ENCODE measurements around the gene RNF175. TPM values are rescaled to one million over a fixed set of nuclear protein-coding genes. Genes with fewer than 3 reads are reported as not detected.

The RNF175 gene
- total RNA-seq, 3 donors from 2014 or later, result 3.6 to 5.9 TPM; not detected in 1

DNA sequence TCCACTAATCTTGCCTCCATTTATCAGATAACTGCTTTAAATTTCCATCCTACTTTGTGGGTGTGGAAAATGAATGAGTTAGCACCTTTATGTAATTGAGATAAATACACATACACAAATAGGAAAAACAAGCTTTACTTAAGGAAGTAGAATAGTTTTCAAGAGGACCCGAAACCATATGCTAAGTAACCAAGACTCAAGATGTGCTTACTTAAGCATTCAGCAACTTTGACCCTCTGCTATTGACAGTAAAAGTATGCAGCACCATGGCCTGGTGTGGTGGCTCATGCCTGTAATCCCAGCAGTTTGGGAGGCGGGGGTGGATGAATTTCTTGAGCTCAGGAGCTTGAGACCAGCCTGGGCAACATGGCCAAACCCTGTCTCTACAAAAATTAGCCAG lies 29.9 kb downstream of the RNF175 start:
- intact Hi-C loops (cut with DNase I; ENCODE audit: low total_unique reads), result no loop called here
- Histone ChIP-seq H3K27ac (no peak overlapping the region), H3K4me3 (no peak overlapping the region), H3K4me1 (no peaks in the 10 kb centered on the region), H3K27me3 (no peaks in the 10 kb centered on the region), H3K36me3 (no peaks in the 10 kb centered on the region), H3K9me3 (no peaks in the 10 kb centered on the region)
- no peak for DNase-seq (ENCODE audit: low spot score in 2 of 2)
- TF ChIP-seq POLR2AphosphoS5 (IDR thresholded peaks at IDR 0.05), result no peak
- no peak for TF ChIP-seq POLR2A (IDR thresholded peaks at IDR 0.05)
- TF ChIP-seq, protein P1, sequence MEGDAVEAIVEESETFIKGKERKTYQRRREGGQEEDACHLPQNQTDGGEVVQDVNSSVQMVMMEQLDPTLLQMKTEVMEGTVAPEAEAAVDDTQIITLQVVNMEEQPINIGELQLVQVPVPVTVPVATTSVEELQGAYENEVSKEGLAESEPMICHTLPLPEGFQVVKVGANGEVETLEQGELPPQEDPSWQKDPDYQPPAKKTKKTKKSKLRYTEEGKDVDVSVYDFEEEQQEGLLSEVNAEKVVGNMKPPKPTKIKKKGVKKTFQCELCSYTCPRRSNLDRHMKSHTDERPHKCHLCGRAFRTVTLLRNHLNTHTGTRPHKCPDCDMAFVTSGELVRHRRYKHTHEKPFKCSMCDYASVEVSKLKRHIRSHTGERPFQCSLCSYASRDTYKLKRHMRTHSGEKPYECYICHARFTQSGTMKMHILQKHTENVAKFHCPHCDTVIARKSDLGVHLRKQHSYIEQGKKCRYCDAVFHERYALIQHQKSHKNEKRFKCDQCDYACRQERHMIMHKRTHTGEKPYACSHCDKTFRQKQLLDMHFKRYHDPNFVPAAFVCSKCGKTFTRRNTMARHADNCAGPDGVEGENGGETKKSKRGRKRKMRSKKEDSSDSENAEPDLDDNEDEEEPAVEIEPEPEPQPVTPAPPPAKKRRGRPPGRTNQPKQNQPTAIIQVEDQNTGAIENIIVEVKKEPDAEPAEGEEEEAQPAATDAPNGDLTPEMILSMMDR (IDR thresholded peaks at IDR 0.05), result no peak

DNA sequence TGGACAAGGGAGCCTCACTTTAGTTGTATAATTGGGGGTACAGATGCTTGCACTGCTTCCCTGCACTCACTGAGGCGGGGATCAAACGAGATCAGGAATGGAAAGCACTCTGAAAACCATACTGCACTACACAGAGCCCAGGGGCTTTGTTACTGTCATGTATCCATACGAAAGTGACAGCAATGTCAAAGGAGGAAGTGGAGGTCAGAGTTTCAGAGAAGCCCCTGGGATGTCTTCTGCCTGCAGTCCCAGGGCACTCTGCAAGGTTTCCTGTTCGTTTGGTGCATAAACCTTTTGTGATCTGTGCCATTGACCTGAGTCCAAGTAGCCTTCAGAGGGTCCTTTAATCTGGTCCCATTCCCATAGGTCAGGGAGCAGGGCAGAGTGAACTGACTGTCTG lies 31.2 kb downstream of the RNF175 start:
- no peaks in the 10 kb centered on the region for H3K27me3 ChIP-seq
- intact Hi-C loops (cut with DNase I; ENCODE audit: low total_unique reads), result no loop called here
- no peak for DNase-seq (ENCODE audit: low spot score in 2 of 2)

DNA sequence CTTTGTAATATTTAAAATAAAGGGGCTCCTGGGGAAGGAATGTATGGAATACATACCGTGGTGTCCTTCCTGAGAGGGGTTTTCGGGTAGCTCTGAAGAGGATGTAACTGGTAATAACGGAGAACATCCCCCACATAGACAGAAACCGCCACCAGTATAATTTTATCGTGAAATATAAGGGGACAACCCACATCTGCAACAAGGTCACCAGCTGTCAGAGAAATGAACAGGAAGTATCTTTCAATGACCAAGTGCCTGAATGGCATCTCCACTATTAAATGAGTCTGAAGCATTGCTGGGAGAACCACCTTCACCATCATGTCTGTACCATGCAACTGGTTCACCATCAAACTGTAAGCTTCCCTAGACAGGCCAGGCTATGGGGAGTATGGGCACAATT lies 31.7 kb downstream of the RNF175 start:
- intact Hi-C loops (cut with DNase I; ENCODE audit: low total_unique reads), result no loop called here
- Histone ChIP-seq H3K4me3 (no peak overlapping the region), H3K36me3 (no peaks in the 10 kb centered on the region), H3K9me3 (no peaks in the 10 kb centered on the region), H3K27ac (no peak overlapping the region), H3K4me1 (no peaks in the 10 kb centered on the region), H3K27me3 (no peaks in the 10 kb centered on the region)
- TF ChIP-seq, protein P1 (IDR thresholded peaks at IDR 0.05), result no peak
- TF ChIP-seq POLR2AphosphoS5 (IDR thresholded peaks at IDR 0.05), result no peak
- TF ChIP-seq POLR2A (IDR thresholded peaks at IDR 0.05), result no peak
- DNase-seq (ENCODE audit: low spot score in 2 of 2), result no peak

More for the DNA sequence above, 31.2 kb downstream of the RNF175 start:
- TF ChIP-seq, protein P1 (IDR thresholded peaks at IDR 0.05), result no peak
- TF ChIP-seq POLR2AphosphoS5 (IDR thresholded peaks at IDR 0.05), result no peak
- TF ChIP-seq POLR2A (IDR thresholded peaks at IDR 0.05), result no peak
- H3K36me3 ChIP-seq, result no peaks in the 10 kb centered on the region
- no peaks in the 10 kb centered on the region for H3K9me3 ChIP-seq
- no peak overlapping the region for H3K4me3 ChIP-seq
- no peak overlapping the region for H3K27ac ChIP-seq
- H3K4me1 ChIP-seq, result no peaks in the 10 kb centered on the region

DNA sequence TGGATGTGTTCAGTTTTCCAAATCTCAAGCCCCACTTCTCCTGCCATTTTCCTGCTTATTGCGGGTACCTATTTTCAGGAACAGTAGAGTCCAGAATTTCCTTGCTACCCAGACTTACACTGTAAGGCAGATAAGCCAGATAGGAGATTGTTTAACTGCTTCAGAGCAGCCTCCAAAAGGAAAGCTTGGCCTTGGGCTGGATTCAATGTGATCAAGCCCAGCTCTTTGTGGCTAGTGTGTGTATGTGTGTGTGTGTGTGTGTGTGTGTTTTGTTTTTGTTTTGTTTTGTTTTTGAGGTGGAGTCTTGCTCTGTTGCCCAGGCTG lies 34.0 kb downstream of the RNF175 start:
- intact Hi-C loops (cut with DNase I; ENCODE audit: low total_unique reads), result no loop called here
- Histone ChIP-seq H3K9me3 (no peaks in the 10 kb centered on the region), H3K27me3 (no peaks in the 10 kb centered on the region), H3K4me1 (no peaks in the 10 kb centered on the region), H3K4me3 (no peak overlapping the region), H3K27ac (no peak overlapping the region), H3K36me3 (no peaks in the 10 kb centered on the region)
- no peak for TF ChIP-seq POLR2A (IDR thresholded peaks at IDR 0.05)
- no peak for DNase-seq (ENCODE audit: low spot score in 2 of 2)

DNA sequence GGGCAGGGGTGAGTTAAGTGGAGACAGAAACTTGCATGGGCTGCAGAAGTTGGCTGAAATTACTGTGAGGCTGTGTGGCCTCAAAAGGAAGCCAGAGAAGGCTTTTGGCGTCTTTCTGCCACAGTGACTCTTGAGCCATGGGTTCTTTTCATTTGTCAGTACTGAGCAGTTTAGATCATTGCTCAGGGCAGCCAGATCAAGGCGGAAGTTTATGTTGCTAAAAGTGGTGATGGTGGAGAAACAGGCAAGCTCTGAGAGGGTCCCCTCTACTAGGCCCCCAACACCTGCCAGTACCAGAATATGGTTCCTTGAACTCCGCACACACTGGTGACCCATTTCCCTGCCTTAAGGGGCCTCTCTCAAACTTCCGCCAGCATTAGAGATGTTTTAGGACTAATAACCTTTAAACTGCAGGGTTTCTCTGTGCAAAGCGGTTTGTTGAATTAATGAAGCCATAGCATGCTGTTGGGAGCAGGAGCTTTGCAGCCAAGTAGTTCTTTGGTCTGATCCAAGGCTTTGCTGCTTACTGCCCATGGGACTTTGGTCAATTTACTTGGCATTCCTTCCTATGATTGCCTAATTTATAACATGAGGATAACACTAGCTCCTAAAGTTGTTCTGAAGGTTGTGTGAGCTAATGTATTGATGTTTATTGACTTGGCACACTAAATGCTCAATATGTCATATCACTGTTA lies 34.5 kb downstream of the RNF175 start:
- Histone ChIP-seq H3K36me3 (no peaks in the 10 kb centered on the region), H3K9me3 (no peaks in the 10 kb centered on the region), H3K4me1 (no peaks in the 10 kb centered on the region), H3K4me3 (no peak overlapping the region), H3K27me3 (no peaks in the 10 kb centered on the region), H3K27ac (no peak overlapping the region)
- TF ChIP-seq, protein P1 (IDR thresholded peaks at IDR 0.05), result no peak
- TF ChIP-seq POLR2AphosphoS5 (IDR thresholded peaks at IDR 0.05) (no peak), POLR2A (IDR thresholded peaks at IDR 0.05) (no peak)
- DNase-seq (ENCODE audit: low spot score in 2 of 2), result no peak
- intact Hi-C loops (cut with DNase I; ENCODE audit: low total_unique reads), result no loop called here

DNA sequence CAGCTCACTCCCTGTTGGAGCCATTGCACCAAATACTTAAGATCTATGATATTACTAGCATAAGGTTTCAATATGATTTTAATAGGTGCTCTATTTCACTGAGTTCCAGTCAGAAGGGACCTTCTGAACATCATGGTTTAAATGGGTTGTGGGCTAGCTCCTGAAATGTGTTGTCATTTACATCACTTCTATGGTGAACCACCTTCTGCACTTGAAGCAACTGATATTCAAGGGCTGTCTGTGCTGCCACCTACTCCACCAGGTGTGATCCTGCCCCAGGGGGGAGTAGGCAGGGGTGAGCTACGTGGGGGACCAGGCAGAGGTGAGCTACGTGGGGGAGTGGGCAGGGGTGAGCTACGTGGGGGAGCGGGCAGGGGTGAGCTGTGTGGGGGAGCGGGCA lies 35.2 kb downstream of the RNF175 start:
- Histone ChIP-seq H3K4me1 (no peaks in the 10 kb centered on the region), H3K4me3 (no peak overlapping the region), H3K27me3 (no peaks in the 10 kb centered on the region), H3K9me3 (no peaks in the 10 kb centered on the region), H3K27ac (no peak overlapping the region), H3K36me3 (no peaks in the 10 kb centered on the region)
- no peak for DNase-seq (ENCODE audit: low spot score in 2 of 2)
- intact Hi-C loops (cut with DNase I; ENCODE audit: low total_unique reads), result no loop called here
- TF ChIP-seq, protein P1 (IDR thresholded peaks at IDR 0.05), result no peak
- TF ChIP-seq POLR2AphosphoS5 (IDR thresholded peaks at IDR 0.05) (no peak), POLR2A (IDR thresholded peaks at IDR 0.05) (no peak)
